ENCODE data around the gene PRRC2A.

PRRC2A gene

GRCh38 chr6:31622684-31623091 is 2.2 kb downstream of the PRRC2A start:
- Histone ChIP-seq H3K4me1 (ENCODE audit: insufficient read depth, low read length) (peaks cover 18% of the 10 kb centered on the region), H3K9me3 (ENCODE audit: low read length) (no peaks in the 10 kb centered on the region), H3K36me3 (ENCODE audit: insufficient read depth, low read length) (peaks cover 55% of the 10 kb centered on the region), H3K27me3 (ENCODE audit: insufficient read depth, low read length) (no peaks in the 10 kb centered on the region), H3K4me3 (ENCODE audit: low read length) (peak overlapping the region; percentile 87), H2AFZ (ENCODE audit: low read depth, low read length) (no peak overlapping the region)

- Histone ChIP-seq H2AFZ (ENCODE audit: low read depth, low read length) (no peak overlapping the region), H3K9me3 (ENCODE audit: low read length) (no peaks in the 10 kb centered on the region), H3K27me3 (ENCODE audit: insufficient read depth, low read length) (no peaks in the 10 kb centered on the region), H3K4me1 (ENCODE audit: insufficient read depth, low read length) (peaks cover 18% of the 10 kb centered on the region), H3K4me3 (ENCODE audit: low read length) (no peak overlapping the region), H3K36me3 (ENCODE audit: insufficient read depth, low read length) (peaks cover 68% of the 10 kb centered on the region)
These were observed 3.6 kb downstream of the PRRC2A start for GRCh38 chr6:31624070-31624469.

DNA sequence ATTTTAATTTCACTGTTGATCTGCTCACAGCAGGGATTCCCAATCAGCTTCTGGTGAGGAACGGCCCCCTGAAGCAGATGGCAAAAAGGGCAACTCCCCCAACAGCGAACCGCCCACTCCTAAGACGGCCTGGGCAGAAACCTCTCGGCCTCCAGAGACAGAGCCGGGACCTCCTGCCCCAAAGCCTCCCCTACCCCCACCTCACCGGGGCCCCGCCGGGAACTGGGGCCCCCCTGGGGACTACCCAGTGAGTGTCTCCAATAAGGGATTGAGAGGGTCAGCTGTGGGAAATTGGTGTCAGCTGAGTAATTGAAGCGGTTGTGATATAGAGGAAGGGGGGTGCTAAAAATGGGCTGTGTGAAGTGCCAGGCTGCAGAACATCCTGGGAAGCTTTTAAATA is 6.4 kb downstream of the PRRC2A start:
- Histone ChIP-seq H3K4me3 (ENCODE audit: low read length) (no peak overlapping the region), H3K36me3 (ENCODE audit: insufficient read depth, low read length) (peaks cover 95% of the 10 kb centered on the region), H3K27me3 (ENCODE audit: insufficient read depth, low read length) (no peaks in the 10 kb centered on the region), H2AFZ (ENCODE audit: low read depth, low read length) (no peak overlapping the region), H3K9me3 (ENCODE audit: low read length) (no peaks in the 10 kb centered on the region), H3K4me1 (ENCODE audit: insufficient read depth, low read length) (peaks cover 10% of the 10 kb centered on the region)

DNA sequence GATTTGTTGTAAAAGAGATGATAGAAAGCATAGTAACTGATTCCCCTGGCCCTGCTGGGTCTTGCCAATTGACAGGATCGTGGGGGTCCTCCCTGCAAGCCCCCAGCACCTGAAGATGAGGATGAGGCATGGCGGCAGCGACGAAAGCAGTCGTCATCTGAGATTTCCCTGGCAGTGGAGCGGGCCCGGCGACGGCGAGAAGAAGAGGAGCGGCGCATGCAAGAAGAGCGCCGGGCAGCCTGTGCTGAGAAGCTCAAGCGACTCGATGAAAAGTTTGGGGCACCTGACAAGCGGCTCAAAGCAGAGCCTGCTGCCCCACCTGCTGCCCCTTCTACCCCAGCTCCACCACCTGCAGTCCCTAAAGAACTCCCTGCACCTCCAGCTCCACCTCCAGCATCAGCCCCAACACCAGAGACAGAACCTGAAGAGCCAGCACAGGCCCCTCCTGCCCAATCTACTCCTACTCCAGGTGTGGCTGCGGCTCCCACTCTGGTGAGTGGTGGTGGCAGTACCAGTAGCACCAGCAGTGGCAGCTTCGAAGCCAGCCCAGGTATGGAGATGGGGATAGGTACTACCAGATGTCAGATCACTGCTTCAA is 7.3 kb downstream of the PRRC2A start:
- Histone ChIP-seq H2AFZ (ENCODE audit: low read depth, low read length) (no peak overlapping the region), H3K36me3 (ENCODE audit: insufficient read depth, low read length) (peaks cover 96% of the 10 kb centered on the region), H3K4me3 (ENCODE audit: low read length) (no peak overlapping the region), H3K27me3 (ENCODE audit: insufficient read depth, low read length) (no peaks in the 10 kb centered on the region), H3K4me1 (ENCODE audit: insufficient read depth, low read length) (peaks cover 3% of the 10 kb centered on the region), H3K9me3 (ENCODE audit: low read length) (no peaks in the 10 kb centered on the region)

- H3K4me3 ChIP-seq (ENCODE audit: low read length) = no peak overlapping the region
- no peaks in the 10 kb centered on the region for H3K9me3 ChIP-seq (ENCODE audit: low read length)
- H3K27me3 ChIP-seq (ENCODE audit: insufficient read depth, low read length) = no peaks in the 10 kb centered on the region
- H2AFZ ChIP-seq (ENCODE audit: low read depth, low read length) = no peak overlapping the region
- peaks cover 97% of the 10 kb centered on the region for H3K36me3 ChIP-seq (ENCODE audit: insufficient read depth, low read length)
- H3K4me1 ChIP-seq (ENCODE audit: insufficient read depth, low read length) = no peaks in the 10 kb centered on the region
These were observed 8.5 kb downstream of the PRRC2A start for GRCh38 chr6:31629014-31629413.

GRCh38 chr6:31630177-31630934 is 9.8 kb downstream of the PRRC2A start:
- Histone ChIP-seq H3K27me3 (ENCODE audit: insufficient read depth, low read length) (no peaks in the 10 kb centered on the region), H3K9me3 (ENCODE audit: low read length) (no peaks in the 10 kb centered on the region), H3K4me3 (ENCODE audit: low read length) (no peak overlapping the region), H2AFZ (ENCODE audit: low read depth, low read length) (no peak overlapping the region), H3K36me3 (ENCODE audit: insufficient read depth, low read length) (peaks cover 98% of the 10 kb centered on the region), H3K4me1 (ENCODE audit: insufficient read depth, low read length) (no peaks in the 10 kb centered on the region)

DNA sequence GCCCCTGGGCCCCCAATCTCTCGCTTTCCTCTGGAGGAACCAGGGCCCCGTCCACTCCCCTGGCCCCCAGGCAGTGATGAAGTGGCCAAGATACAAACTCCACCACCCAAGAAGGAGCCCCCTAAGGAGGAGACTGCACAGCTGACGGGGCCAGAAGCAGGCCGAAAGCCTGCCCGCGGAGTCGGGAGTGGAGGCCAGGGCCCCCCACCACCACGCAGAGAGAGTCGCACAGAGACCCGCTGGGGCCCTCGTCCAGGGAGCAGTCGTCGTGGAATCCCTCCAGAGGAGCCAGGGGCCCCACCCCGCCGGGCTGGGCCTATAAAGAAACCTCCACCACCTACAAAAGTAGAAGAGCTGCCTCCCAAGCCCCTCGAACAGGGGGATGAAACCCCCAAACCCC is 10.7 kb downstream of the PRRC2A start:
- Histone ChIP-seq H3K4me3 (ENCODE audit: low read length) (no peak overlapping the region), H3K27me3 (ENCODE audit: insufficient read depth, low read length) (no peaks in the 10 kb centered on the region), H3K36me3 (ENCODE audit: insufficient read depth, low read length) (peaks cover 98% of the 10 kb centered on the region), H3K9me3 (ENCODE audit: low read length) (no peaks in the 10 kb centered on the region), H3K4me1 (ENCODE audit: insufficient read depth, low read length) (no peaks in the 10 kb centered on the region), H2AFZ (ENCODE audit: low read depth, low read length) (no peak overlapping the region)

GRCh38 chr6:31631681-31632278 is 11.3 kb downstream of the PRRC2A start:
- Histone ChIP-seq H2AFZ (ENCODE audit: low read depth, low read length) (no peak overlapping the region), H3K36me3 (ENCODE audit: insufficient read depth, low read length) (peaks cover 98% of the 10 kb centered on the region)

DNA sequence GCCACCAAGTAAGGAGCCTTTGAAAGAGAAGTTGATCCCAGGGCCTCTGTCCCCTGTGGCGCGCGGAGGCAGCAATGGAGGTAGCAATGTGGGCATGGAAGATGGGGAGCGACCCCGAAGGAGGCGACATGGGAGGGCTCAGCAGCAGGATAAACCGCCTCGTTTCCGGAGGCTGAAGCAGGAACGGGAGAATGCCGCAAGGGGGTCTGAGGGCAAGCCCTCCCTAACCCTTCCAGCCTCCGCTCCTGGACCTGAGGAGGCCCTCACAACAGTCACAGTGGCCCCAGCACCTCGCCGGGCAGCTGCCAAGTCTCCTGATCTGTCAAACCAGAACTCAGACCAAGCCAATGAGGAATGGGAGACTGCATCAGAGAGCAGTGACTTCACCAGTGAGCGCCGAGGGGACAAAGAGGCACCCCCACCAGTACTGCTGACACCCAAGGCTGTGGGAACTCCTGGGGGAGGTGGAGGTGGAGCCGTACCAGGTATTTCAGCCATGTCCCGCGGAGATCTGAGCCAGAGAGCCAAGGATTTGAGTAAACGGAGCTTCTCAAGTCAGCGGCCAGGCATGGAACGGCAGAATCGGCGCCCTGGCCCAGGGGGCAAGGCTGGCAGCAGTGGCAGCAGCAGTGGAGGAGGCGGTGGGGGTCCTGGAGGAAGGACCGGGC is 11.9 kb downstream of the PRRC2A start:
- H3K4me3 ChIP-seq (ENCODE audit: low read length) = no peak overlapping the region
- H3K36me3 ChIP-seq (ENCODE audit: insufficient read depth, low read length) = peaks cover 98% of the 10 kb centered on the region
- H3K4me1 ChIP-seq (ENCODE audit: insufficient read depth, low read length) = no peaks in the 10 kb centered on the region
- no peak overlapping the region for H2AFZ ChIP-seq (ENCODE audit: low read depth, low read length)
- no peaks in the 10 kb centered on the region for H3K27me3 ChIP-seq (ENCODE audit: insufficient read depth, low read length)
- no peaks in the 10 kb centered on the region for H3K9me3 ChIP-seq (ENCODE audit: low read length)

More at GRCh38 chr6:31631681-31632278, 11.3 kb downstream of the PRRC2A start:
- no peaks in the 10 kb centered on the region for H3K4me1 ChIP-seq (ENCODE audit: insufficient read depth, low read length)
- no peaks in the 10 kb centered on the region for H3K27me3 ChIP-seq (ENCODE audit: insufficient read depth, low read length)
- no peak overlapping the region for H3K4me3 ChIP-seq (ENCODE audit: low read length)
- H3K9me3 ChIP-seq (ENCODE audit: low read length) = no peaks in the 10 kb centered on the region

DNA sequence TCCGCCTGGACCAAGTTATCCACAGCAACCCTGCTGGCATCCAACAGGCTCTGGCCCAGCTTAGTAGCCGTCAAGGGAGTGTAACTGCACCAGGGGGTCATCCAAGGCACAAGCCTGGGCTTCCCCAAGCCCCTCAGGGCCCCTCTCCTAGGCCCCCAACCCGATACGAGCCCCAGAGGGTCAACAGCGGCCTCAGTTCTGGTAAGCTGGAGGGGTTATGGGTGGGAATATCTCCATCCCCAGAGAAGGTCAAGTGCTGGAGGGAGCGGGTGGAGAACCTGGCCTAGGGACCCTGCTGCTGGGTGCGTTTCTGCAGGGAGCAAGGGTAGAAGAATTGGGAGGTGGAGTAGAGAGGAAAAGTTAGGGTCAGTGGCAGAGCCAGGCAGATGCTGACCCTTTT is 12.9 kb downstream of the PRRC2A start:
- peaks cover 97% of the 10 kb centered on the region for H3K36me3 ChIP-seq (ENCODE audit: insufficient read depth, low read length)
- H3K4me1 ChIP-seq (ENCODE audit: insufficient read depth, low read length) = no peaks in the 10 kb centered on the region
- no peaks in the 10 kb centered on the region for H3K27me3 ChIP-seq (ENCODE audit: insufficient read depth, low read length)
- H3K9me3 ChIP-seq (ENCODE audit: low read length) = no peaks in the 10 kb centered on the region
- no peak overlapping the region for H3K4me3 ChIP-seq (ENCODE audit: low read length)
- H2AFZ ChIP-seq (ENCODE audit: low read depth, low read length) = no peak overlapping the region

GRCh38 chr6:31634131-31634530 is 13.6 kb downstream of the PRRC2A start:
- no peak overlapping the region for H3K4me3 ChIP-seq (ENCODE audit: low read length)
- no peaks in the 10 kb centered on the region for H3K9me3 ChIP-seq (ENCODE audit: low read length)
- H3K4me1 ChIP-seq (ENCODE audit: insufficient read depth, low read length) = no peaks in the 10 kb centered on the region
- peaks cover 96% of the 10 kb centered on the region for H3K36me3 ChIP-seq (ENCODE audit: insufficient read depth, low read length)
- H3K27me3 ChIP-seq (ENCODE audit: insufficient read depth, low read length) = no peaks in the 10 kb centered on the region
- no peak overlapping the region for H2AFZ ChIP-seq (ENCODE audit: low read depth, low read length)

DNA sequence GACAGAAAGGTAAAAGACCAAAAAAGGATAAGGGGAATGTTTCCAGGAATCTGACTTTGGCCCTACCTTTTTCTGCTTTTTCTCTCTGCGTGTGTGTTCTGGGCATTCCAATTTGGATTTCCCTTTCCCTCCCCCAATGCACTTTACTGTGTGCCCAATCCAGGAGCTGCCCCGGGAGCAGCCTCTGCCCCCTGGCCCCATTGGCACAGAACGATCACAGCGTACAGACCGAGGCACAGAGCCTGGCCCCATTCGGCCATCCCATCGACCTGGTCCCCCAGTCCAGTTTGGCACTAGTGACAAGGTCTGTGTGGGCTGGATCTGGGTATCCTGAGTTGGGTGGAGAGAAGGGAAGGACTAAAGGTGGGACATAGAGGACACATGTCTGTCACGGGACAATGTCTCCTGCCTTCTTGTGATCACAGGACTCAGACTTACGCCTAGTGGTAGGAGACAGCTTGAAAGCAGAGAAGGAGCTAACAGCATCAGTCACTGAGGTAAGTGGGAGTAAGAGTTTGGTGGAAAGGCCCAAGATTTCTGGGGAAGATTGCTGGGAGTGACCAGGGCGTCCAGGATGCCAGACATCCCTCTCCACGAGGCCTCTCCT is 14.6 kb downstream of the PRRC2A start:
- peaks cover 97% of the 10 kb centered on the region for H3K36me3 ChIP-seq (ENCODE audit: insufficient read depth, low read length)
- no peaks in the 10 kb centered on the region for H3K27me3 ChIP-seq (ENCODE audit: insufficient read depth, low read length)
- H3K4me3 ChIP-seq (ENCODE audit: low read length) = no peak overlapping the region
- H3K4me1 ChIP-seq (ENCODE audit: insufficient read depth, low read length) = no peaks in the 10 kb centered on the region
- H2AFZ ChIP-seq (ENCODE audit: low read depth, low read length) = no peak overlapping the region
- H3K9me3 ChIP-seq (ENCODE audit: low read length) = no peaks in the 10 kb centered on the region
